GM10266 (cell line): Measurements from ENCODE around the gene MAP2.

ENCODE experiments used
- DNase-seq: peaks from one replicate; pipeline ENCODE4 v3.0.0; 2012; ENCODE audit errors: extremely low spot score
- TF ChIP-seq, protein P1 (sequence below): IDR thresholded peaks from 2 replicates; pipeline ENCODE4 v1.5.1; 2012; ENCODE audit warnings: mild to moderate bottlenecking, low read depth; ENCODE audit not compliant: control insufficient read depth, insufficient read depth; ENCODE audit errors: missing control alignments

MAP2 gene

DNA sequence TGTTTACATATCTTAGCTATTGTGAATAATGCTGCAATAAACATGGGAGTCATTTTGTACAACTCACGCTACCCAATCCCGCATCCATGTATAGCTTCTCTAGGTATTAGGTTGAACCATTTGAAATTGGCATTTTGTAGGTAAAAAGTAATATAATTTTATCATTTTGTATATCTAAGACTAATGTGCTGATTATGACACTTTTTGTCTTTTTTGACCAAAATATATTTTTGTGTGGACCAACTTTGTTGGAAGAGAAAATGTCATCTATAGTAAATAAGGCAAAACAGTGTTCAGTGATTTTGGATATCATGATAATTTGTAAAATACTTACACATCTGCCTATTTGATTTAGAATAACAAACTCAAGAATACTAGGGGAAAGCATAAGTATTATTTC lies 150.7 kb downstream of the MAP2 start:
- TF ChIP-seq, protein P1, sequence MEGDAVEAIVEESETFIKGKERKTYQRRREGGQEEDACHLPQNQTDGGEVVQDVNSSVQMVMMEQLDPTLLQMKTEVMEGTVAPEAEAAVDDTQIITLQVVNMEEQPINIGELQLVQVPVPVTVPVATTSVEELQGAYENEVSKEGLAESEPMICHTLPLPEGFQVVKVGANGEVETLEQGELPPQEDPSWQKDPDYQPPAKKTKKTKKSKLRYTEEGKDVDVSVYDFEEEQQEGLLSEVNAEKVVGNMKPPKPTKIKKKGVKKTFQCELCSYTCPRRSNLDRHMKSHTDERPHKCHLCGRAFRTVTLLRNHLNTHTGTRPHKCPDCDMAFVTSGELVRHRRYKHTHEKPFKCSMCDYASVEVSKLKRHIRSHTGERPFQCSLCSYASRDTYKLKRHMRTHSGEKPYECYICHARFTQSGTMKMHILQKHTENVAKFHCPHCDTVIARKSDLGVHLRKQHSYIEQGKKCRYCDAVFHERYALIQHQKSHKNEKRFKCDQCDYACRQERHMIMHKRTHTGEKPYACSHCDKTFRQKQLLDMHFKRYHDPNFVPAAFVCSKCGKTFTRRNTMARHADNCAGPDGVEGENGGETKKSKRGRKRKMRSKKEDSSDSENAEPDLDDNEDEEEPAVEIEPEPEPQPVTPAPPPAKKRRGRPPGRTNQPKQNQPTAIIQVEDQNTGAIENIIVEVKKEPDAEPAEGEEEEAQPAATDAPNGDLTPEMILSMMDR, result no peak
- DNase-seq, result no peak

DNA sequence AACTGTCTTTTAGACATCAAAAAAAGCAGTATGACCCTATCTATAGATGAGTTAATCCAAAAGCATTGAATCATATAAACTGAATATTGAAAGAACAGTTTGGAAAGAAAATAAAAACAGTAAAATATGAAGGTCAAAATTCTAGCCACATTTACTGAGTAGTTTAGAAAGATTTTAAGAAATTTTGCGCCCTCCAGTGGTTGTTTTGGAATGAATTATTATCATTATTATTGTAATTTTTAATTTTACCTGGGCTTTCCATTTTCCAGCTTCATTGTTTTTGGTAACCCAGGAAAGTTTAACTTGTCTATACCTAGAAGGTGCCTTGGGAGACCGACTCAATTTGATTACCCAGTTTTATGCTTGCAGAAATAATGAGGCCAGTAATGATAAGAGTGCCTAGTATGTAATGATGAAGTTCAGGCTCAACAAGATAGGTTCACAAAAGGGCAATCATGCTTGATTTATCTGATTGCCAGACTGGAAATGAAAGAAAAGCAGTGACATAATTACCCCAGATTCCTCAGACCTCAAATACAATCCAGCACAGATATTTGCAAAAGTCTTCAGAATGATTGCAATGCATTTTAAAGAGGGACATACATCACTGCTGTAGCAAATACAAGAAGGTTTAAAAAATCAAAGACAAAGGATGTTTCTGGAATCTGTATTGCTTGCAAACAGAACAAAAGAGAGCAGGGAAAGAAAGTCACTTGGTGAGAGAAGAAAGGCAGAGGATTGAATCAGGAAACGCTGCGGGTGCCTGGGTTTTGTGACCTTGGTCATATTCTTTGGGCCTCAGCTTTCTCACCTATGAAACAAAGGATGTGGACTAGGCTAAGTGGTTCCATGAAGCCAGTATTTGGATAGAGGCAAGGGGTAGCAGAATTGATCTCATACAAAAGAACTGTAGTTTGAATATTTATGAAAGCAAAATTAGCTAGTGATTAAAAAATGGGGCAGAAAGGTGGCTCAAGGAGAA lies 153.8 kb downstream of the MAP2 start:
- no peak for DNase-seq

GRCh38 chr2:209578394-209579001 lies 154.7 kb downstream of the MAP2 start:
- TF ChIP-seq, protein P1, result no peak
- DNase-seq, result no peak

More for the DNA sequence above, 153.8 kb downstream of the MAP2 start:
- TF ChIP-seq, protein P1, result no peak

- TF ChIP-seq, protein P1, result no peak
- DNase-seq, result no peak
Observed at GRCh38 chr2:209579230-209579749, 155.4 kb downstream of the MAP2 start.

- TF ChIP-seq, protein P1, result no peak
Observed at GRCh38 chr2:209581040-209581439, 157.2 kb downstream of the MAP2 start.

GRCh38 chr2:209582281-209582680 lies 158.4 kb downstream of the MAP2 start:
- TF ChIP-seq, protein P1, result no peak
- DNase-seq, result no peak

More at GRCh38 chr2:209581040-209581439, 157.2 kb downstream of the MAP2 start:
- DNase-seq, result no peak
